ENCODE results near the gene OR1G1.
"Not testable (repeated sequence)": the region's sequence is repeated elsewhere in the genome, so short reads cannot be mapped to it uniquely, and the experiment has no call there.

The OR1G1 gene

GRCh38 chr17:3127451-3127850 lies at the start of gene OR1G1:
Gene OR1G1, minus strand, starts transcription at chr17:3127551. Its CDS starts 0 bp downstream, at chr17:3127551.
- in situ Hi-C loops (cut with MboI; ENCODE audit: low sequenced_read_pairs), result no loop called here

DNA sequence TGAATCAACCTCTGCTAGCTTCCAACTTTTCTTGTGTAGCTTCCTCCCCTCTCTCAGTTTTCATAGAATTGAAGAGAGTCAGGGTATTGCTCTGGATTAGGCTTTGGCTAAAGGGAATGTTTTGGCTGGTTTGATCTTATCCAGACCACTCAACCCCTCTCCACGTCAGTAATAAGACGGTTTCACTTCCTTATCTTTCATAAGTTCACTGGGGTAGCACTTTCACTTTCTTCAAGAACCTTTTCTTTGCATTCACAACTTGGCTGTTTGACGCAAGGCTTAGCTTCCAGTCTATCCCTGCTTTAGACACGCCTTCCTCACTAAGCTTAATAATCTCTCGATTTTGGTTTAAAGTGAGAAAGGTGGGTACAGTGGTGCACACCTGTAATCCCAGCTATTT lies 40.2 kb upstream of the OR1G1 start:
- in situ Hi-C loops (cut with MboI; ENCODE audit: low sequenced_read_pairs), result no loop called here

DNA sequence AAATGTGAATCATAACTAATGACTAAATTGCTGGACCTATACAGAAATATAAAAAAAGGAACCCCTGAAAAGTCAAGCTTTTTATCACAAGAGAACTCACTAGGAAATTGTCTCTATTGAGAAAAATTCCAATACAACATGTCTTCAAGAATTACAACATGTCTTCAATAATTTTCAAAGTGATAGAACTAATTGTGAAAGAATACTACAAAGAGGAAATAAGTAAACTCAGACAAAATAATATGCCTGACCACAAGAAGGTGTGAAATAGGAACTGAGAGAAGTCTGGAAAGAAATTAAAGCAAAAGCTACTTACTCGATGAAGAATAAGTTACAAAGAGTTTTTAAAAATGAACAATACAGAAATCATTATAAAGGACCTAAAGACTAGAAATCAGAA lies 29.9 kb upstream of the OR1G1 start:
- in situ Hi-C loops (cut with MboI; ENCODE audit: low sequenced_read_pairs), result no loop called here

- in situ Hi-C loops (cut with MboI; ENCODE audit: low sequenced_read_pairs), result not testable (repeated sequence)
Measured at GRCh38 chr17:3137494-3137893, 10.1 kb upstream of the OR1G1 start.

GRCh38 chr17:3104322-3104721 lies 23.0 kb downstream of the OR1G1 start, which contains the start of gene OR1D2:
Gene OR1D2, minus strand, starts transcription at chr17:3104422. Its CDS starts 11,426 bp downstream, at chr17:3092996.
- in situ Hi-C loops (cut with MboI; ENCODE audit: low sequenced_read_pairs), result no loop called here

Data from HL-60/S4 (cell line).